Natural killer cell (primary cell): ENCODE measurements around the gene SPATA31D1. TPM values are rescaled to one million over a fixed set of nuclear protein-coding genes. Genes with fewer than 3 reads are reported as not detected.

Experiments used
- ATAC-seq, 3 donors: fragments of 150-1000 bp in 2 of 3; fragments of 200-7000 bp in 1 of 3; cut with Tn5 transposase; 1 replicate in 1 of 3; 2 replicates in 2 of 3; pipeline ENCODE4 v1.10.0; 2021; ENCODE audit warnings: mild to moderate bottlenecking in 2 of 3, moderate library complexity in 2 of 3
- DNase-seq, 2 donors: peaks; one replicate each; pipeline versions ENCODE4 v3.0.0 to v3.0.0-alpha.2; 2013 to 2021; ENCODE audit warnings: mixed read lengths in 1 of 2
- H3K27ac ChIP-seq: one replicate; pipeline ENCODE4 v1.5.1; 2013; ENCODE audit warnings: mild to moderate bottlenecking, low read length
- H3K27me3 ChIP-seq: one replicate; pipeline ENCODE4 v1.6.1; 2013; ENCODE audit warnings: low read length; ENCODE audit not compliant: control insufficient read depth, insufficient read depth
- H3K36me3 ChIP-seq: one replicate; pipeline ENCODE4 v1.6.1; 2013; ENCODE audit warnings: low read length; ENCODE audit not compliant: control insufficient read depth, insufficient read depth
- H3K4me1 ChIP-seq: one replicate; pipeline ENCODE4 v1.6.1; 2013; ENCODE audit warnings: low read length; ENCODE audit not compliant: control insufficient read depth, insufficient read depth
- H3K4me3 ChIP-seq: one replicate; pipeline ENCODE4 v1.5.1; 2013; ENCODE audit warnings: low read length
- H3K9me3 ChIP-seq: one replicate; pipeline ENCODE4 v1.6.1; 2013; ENCODE audit warnings: low read length; ENCODE audit not compliant: control insufficient read depth, insufficient read depth
- H3K27ac Mint-ChIP-seq, 2 donors: one replicate each; pipeline ENCODE4 v1.8.0; 2022; ENCODE audit warnings: mild to moderate bottlenecking in 2 of 2, mixed read lengths in 2 of 2, moderate library complexity in 1 of 2
- H3K27me3 Mint-ChIP-seq, 2 donors: one replicate each; pipeline ENCODE4 v1.8.0; 2022; ENCODE audit warnings: low read depth in 2 of 2, mixed read lengths in 2 of 2
- H3K36me3 Mint-ChIP-seq: one replicate; pipeline ENCODE4 v1.8.0; 2022; ENCODE audit warnings: mixed read lengths
- H3K4me1 Mint-ChIP-seq, 2 donors: one replicate each; pipeline ENCODE4 v1.8.0; 2022; ENCODE audit warnings: mixed read lengths in 2 of 2
- H3K4me3 Mint-ChIP-seq: one replicate; pipeline ENCODE4 v1.8.0; 2022; ENCODE audit warnings: mild to moderate bottlenecking, moderate library complexity, mixed read lengths
- H3K9me3 Mint-ChIP-seq, 2 donors: one replicate each; pipeline ENCODE4 v1.8.0; 2022; ENCODE audit warnings: mixed read lengths in 2 of 2
- WGBS: methylation state at CpG from one replicate; pipeline ENCODE4 v1.1.7; 2013; ENCODE audit warnings: missing lambda C conversion rate; ENCODE audit not compliant: insufficient coverage; 5-methylcytosine and 5-hydroxymethylcytosine counted together
- intact Hi-C: fragments of 100-400 bp; cut with micrococcal nuclease; formaldehyde crosslinking; loops from one replicate; pipeline ENCODE4 v1.14.2; 2022
- total RNA-seq, 4 donors: library from RNA; stranded (reverse); fragments of 120-200 nt in 1 of 4; gene quantifications; one replicate each; pipeline versions ENCODE4 v1.2.3 to v1.2.4, GENCODE V29; 2013 to 2022
- TF ChIP-seq, protein P1 (sequence below): fragments of 200-600 bp; IDR thresholded peaks from one replicate; pipeline ENCODE4 v1.8.0; 2022; ENCODE audit warnings: antibody characterized with exemption

SPATA31D1 gene
- total RNA-seq, 3 donors from 2014 or later (not counting 1 experiment from before 2014, with no cell fraction given), result not detected

DNA sequence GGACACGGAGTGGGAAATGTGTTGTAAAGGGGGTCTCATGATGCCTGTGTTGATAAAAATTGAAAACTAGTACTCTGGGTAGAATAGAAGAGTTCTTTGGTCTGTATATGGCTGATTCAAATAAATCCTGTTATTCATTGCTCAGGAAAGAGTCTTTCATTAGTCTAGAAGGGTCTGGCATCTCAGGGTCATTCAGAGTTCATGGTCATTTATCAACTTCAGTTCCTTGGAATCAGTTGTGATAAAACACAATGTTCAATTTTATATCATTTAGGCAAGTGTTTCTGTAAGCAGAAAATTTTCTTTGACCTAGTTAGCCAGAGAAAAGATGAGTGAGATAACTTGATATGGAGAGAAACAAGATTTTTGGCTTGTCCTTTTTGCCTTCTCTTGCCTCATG lies 36.3 kb downstream of the SPATA31D1 start:
- no peaks in the 10 kb centered on the region for H3K36me3 ChIP-seq
- H3K27me3 ChIP-seq, result no peaks in the 10 kb centered on the region
- Mint-ChIP-seq H3K36me3 (no peaks in the 10 kb centered on the region), H3K9me3 (peaks cover 0 to 5% of the 10 kb centered on the region in 2 donors), H3K27me3 (no peaks in the 10 kb centered on the region), H3K4me1 (no peaks in the 10 kb centered on the region), H3K27ac (no peak overlapping the region), H3K4me3 (no peak overlapping the region)
- TF ChIP-seq, protein P1, sequence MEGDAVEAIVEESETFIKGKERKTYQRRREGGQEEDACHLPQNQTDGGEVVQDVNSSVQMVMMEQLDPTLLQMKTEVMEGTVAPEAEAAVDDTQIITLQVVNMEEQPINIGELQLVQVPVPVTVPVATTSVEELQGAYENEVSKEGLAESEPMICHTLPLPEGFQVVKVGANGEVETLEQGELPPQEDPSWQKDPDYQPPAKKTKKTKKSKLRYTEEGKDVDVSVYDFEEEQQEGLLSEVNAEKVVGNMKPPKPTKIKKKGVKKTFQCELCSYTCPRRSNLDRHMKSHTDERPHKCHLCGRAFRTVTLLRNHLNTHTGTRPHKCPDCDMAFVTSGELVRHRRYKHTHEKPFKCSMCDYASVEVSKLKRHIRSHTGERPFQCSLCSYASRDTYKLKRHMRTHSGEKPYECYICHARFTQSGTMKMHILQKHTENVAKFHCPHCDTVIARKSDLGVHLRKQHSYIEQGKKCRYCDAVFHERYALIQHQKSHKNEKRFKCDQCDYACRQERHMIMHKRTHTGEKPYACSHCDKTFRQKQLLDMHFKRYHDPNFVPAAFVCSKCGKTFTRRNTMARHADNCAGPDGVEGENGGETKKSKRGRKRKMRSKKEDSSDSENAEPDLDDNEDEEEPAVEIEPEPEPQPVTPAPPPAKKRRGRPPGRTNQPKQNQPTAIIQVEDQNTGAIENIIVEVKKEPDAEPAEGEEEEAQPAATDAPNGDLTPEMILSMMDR, result no peak
- 88% methylated on average over 1 of the region's 1 CpG for WGBS
- H3K27ac ChIP-seq, result no peak overlapping the region
- no peak overlapping the region for H3K4me3 ChIP-seq
- ATAC-seq, result no peak
- DNase-seq, result no peak
- intact Hi-C loops, result no loop called here
- H3K9me3 ChIP-seq, result no peaks in the 10 kb centered on the region
- no peaks in the 10 kb centered on the region for H3K4me1 ChIP-seq

DNA sequence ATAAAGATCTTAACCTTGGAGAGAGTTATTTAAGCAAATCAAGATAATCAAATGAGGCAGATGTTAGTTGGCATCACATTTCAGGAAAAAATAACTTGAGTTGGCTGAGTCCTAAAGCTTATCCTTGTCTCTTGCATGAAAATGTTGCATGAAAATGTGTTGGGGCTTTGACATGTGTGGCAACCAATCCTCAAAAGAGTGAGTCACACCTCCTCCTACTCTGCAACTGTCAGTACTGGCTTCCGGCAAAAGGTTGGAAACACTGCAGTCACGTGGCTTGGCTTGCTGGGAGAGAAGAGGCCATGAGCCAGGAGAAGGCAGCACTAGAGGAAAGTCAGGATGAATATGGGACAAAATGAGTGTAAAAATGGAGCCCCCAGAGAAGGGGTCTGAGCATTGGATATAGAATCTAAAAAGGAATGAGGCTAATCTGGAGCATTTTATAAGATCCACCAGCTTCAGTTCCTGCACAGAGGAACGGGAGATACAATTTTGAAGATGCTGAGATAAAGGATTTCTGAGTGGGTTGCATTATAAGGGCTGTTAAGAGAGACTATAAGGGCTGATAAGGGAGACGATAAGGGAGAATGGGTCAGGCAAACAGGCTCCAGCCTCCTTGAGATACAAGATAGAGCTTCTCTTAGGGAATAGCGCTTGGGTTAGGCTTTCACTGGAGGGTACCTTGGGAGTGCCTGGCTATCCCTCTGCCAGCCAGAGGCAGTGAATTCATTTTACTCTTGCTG lies 43.1 kb downstream of the SPATA31D1 start:
- Mint-ChIP-seq H3K4me3 (no peak overlapping the region), H3K36me3 (no peaks in the 10 kb centered on the region), H3K27me3 (peaks cover 0 to 3% of the 10 kb centered on the region in 2 donors), H3K27ac (no peak overlapping the region), H3K4me1 (no peaks in the 10 kb centered on the region), H3K9me3 (peaks cover 0 to 2% of the 10 kb centered on the region in 2 donors)
- Histone ChIP-seq H3K36me3 (no peaks in the 10 kb centered on the region), H3K27me3 (no peaks in the 10 kb centered on the region), H3K4me1 (no peaks in the 10 kb centered on the region), H3K27ac (no peak overlapping the region), H3K9me3 (no peaks in the 10 kb centered on the region), H3K4me3 (no peak overlapping the region)
- TF ChIP-seq, protein P1, result no peak
- intact Hi-C loops, result no loop called here
- WGBS, result 86% methylated on average over 5 of the region's 5 CpGs
- no peak for ATAC-seq
- no peak for DNase-seq

GRCh38 chr9:82034956-82035731 lies 46.6 kb downstream of the SPATA31D1 start:
- Histone ChIP-seq H3K4me3 (no peak overlapping the region), H3K4me1 (no peaks in the 10 kb centered on the region), H3K27ac (no peak overlapping the region), H3K27me3 (no peaks in the 10 kb centered on the region), H3K9me3 (no peaks in the 10 kb centered on the region), H3K36me3 (no peaks in the 10 kb centered on the region)
- Mint-ChIP-seq H3K27me3 (peaks cover 0 to 3% of the 10 kb centered on the region in 2 donors), H3K4me1 (peaks cover 0 to 5% of the 10 kb centered on the region in 2 donors), H3K4me3 (no peak overlapping the region), H3K27ac (no peak overlapping the region), H3K36me3 (no peaks in the 10 kb centered on the region), H3K9me3 (no peaks in the 10 kb centered on the region)
- intact Hi-C loops, result no loop called here
- DNase-seq (no peak), ATAC-seq (no peak)
- TF ChIP-seq, protein P1, result no peak
- WGBS, result 75% methylated on average over 5 of the region's 5 CpGs
